Heart left ventricle (tissue), 13 donors: ENCODE results near the gene TPI1.

ENCODE experiments used
- POLR2A ChIP-seq, 2 donors: fragments of 450-650 bp; IDR thresholded peaks; one replicate each; pipeline ENCODE4 v1.6.1; 2017; ENCODE audit warnings: antibody characterized with exemption in 2 of 2, mild to moderate bottlenecking in 2 of 2, moderate library complexity in 2 of 2
- TF ChIP-seq, protein P1 (sequence below), 12 donors: fragments of 200-600 bp; sonication (generic) in 4 of 12; IDR thresholded peaks; one replicate each; pipeline versions ENCODE4 v1.5.0 to v1.8.0; 2018 to 2022; ENCODE audit warnings: antibody characterized with exemption in 12 of 12, mild to moderate bottlenecking in 5 of 12
- donor health status: ischemic (EF 13 %, LVEDD 7.1; RV severe dilation, severe dysfunction).
- donor health status: DM: no; HTN: yes; CAD: no.
- donor health status: DM: no; HTN: no; CAD: no.
- donor health status: ischemic (EF 25% LVEDD 6.9; RV normal size, moderate dysfunction).
- donor health status: ischemic (EF 25% LVEDD 5.7; RV mildly dilated, moderate dysfunction).
- donor health status: ischemic (EF 35%, LVEDD 5.7; RV mildly dilated, moderate dysfunction).
- donor health status: nonischemic (EF 11% LVEDD 7.7; RV severe dilation, severe dysfunction).
- donor health status: DM: yes; HTN: yes; CAD: no.
- donor health status: PGD.
- donor health status: ischemic (EF 29% LVEDD 5.4; RV normal size, mild dysfunction).
- donor health status: nonischemic (EF 23%, LVEDD 6.1; RV moderate dilation, normal function).

DNA sequence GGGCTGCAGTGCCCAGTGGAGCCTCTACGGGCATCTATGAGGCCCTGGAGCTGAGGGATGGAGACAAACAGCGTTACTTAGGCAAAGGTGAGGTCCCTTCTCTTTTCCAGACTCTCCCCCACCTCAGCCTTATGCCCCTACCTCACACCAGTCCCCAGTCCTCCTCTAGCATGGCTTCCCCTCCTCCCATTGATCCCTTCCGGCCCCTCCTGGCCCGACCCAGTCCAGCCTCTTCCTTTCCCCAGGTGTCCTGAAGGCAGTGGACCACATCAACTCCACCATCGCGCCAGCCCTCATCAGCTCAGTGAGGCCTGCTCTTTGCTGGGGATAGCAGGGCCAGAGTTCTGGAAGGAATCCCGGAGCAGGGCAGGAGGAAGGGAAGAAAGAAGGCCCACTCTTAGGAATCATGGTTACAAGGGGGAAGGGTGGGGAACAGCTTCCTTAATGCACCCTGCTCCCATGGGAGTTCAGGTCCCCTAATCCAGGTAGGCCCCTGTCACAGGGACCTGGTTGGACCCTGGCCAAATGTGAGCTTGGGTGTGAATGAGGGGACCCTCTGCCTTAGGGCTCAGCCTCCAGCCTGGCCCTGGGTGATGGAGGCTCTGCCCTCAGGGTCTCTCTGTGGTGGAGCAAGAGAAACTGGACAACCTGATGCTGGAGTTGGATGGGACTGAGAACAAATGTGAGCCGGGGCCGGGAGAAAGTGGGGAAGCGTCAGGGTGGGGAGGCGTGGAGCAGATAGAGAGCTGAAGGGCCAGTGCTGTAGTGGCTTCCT lies 49.3 kb downstream of the TPI1 start:
- TF ChIP-seq, protein P1, sequence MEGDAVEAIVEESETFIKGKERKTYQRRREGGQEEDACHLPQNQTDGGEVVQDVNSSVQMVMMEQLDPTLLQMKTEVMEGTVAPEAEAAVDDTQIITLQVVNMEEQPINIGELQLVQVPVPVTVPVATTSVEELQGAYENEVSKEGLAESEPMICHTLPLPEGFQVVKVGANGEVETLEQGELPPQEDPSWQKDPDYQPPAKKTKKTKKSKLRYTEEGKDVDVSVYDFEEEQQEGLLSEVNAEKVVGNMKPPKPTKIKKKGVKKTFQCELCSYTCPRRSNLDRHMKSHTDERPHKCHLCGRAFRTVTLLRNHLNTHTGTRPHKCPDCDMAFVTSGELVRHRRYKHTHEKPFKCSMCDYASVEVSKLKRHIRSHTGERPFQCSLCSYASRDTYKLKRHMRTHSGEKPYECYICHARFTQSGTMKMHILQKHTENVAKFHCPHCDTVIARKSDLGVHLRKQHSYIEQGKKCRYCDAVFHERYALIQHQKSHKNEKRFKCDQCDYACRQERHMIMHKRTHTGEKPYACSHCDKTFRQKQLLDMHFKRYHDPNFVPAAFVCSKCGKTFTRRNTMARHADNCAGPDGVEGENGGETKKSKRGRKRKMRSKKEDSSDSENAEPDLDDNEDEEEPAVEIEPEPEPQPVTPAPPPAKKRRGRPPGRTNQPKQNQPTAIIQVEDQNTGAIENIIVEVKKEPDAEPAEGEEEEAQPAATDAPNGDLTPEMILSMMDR (IDR thresholded peaks at IDR 0.05) = no peak
- TF ChIP-seq POLR2A (IDR thresholded peaks at IDR 0.05) = no peak
